Lower lobe of right lung (tissue), 2 donors: ENCODE data around the gene INTS4. TPM values are rescaled to one million over a fixed set of nuclear protein-coding genes. Genes with fewer than 3 reads are reported as not detected.

Experiments
- ATAC-seq, 2 donors: fragments of 200-7000 bp; cut with Tn5 transposase; one replicate each; pipeline ENCODE4 v1.9.1; 2020 to 2022; ENCODE audit warnings: mild to moderate bottlenecking in 2 of 2, moderate library complexity in 2 of 2
- DNase-seq: peaks from one replicate; pipeline ENCODE4 v3.0.0-alpha.2; 2020
- H3K27ac ChIP-seq: fragments of 200-600 bp; one replicate; pipeline ENCODE4 v1.8.0; 2022
- H3K27me3 ChIP-seq: fragments of 200-600 bp; one replicate; pipeline ENCODE4 v1.8.0; 2022; ENCODE audit warnings: low read depth
- H3K36me3 ChIP-seq: fragments of 200-600 bp; one replicate; pipeline ENCODE4 v1.8.0; 2022; ENCODE audit warnings: mild to moderate bottlenecking
- H3K4me1 ChIP-seq: fragments of 200-600 bp; one replicate; pipeline ENCODE4 v1.8.0; 2022
- H3K4me3 ChIP-seq: fragments of 200-600 bp; one replicate; pipeline ENCODE4 v1.8.0; 2022; ENCODE audit warnings: mild to moderate bottlenecking
- H3K9me3 ChIP-seq: fragments of 200-600 bp; one replicate; pipeline ENCODE4 v1.8.0; 2022
- intact Hi-C: fragments of 100-400 bp; cut with DNase I; formaldehyde crosslinking; loops from one replicate; pipeline ENCODE4 v1.11.0; 2022
- total RNA-seq: library from RNA; stranded (reverse); fragmentation: NEBNext Ultra II Directional; extraction: Animal tissue kit (Norgen Biotek cat#: 25700); gene quantifications from one replicate; pipeline ENCODE4 v1.2.1, GENCODE V29; 2021
- TF ChIP-seq, protein P1 (sequence below): fragments of 200-600 bp; IDR thresholded peaks from one replicate; pipeline ENCODE4 v1.8.0; 2022; ENCODE audit warnings: antibody characterized with exemption, mild to moderate bottlenecking
- donor health status: DM: no; HTN: yes; CAD: no; lungs with severe emphysema.

Gene INTS4
- total RNA-seq, 1 donor from 2014 or later = 35.4 TPM

DNA sequence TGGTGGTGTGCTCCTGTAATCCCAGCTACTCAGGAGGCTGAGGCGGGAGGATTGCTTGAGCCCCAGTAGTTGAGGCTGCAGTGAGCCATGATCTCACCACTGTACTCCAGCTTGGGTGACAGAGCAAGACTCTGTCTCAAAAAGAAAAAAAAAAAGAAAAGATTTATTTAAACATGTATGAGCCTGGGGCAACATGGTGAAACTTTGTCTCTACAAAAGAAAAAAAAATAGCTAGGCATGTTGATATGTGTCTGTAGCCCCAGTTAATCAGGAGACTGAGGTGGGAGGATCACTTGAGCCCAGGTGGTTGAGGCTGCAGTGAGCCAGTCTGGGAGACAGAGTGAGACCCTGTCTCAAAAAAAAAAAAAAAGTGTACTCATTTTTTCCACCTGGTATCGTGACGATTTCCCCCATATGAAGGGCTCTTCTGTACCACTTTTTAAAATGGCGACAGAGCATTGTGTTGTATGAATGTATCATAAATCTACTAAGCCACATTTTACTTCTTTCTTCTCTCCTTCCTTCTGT is 45.0 kb upstream of the INTS4 start:
- TF ChIP-seq, protein P1, sequence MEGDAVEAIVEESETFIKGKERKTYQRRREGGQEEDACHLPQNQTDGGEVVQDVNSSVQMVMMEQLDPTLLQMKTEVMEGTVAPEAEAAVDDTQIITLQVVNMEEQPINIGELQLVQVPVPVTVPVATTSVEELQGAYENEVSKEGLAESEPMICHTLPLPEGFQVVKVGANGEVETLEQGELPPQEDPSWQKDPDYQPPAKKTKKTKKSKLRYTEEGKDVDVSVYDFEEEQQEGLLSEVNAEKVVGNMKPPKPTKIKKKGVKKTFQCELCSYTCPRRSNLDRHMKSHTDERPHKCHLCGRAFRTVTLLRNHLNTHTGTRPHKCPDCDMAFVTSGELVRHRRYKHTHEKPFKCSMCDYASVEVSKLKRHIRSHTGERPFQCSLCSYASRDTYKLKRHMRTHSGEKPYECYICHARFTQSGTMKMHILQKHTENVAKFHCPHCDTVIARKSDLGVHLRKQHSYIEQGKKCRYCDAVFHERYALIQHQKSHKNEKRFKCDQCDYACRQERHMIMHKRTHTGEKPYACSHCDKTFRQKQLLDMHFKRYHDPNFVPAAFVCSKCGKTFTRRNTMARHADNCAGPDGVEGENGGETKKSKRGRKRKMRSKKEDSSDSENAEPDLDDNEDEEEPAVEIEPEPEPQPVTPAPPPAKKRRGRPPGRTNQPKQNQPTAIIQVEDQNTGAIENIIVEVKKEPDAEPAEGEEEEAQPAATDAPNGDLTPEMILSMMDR = no peak
- no peak overlapping the region for H3K4me3 ChIP-seq
- ATAC-seq (no peak), DNase-seq (no peak)
- intact Hi-C loops = no loop called here
- H3K27ac ChIP-seq = peak overlapping the region; percentile 65
- H3K4me1 ChIP-seq = peaks cover 28% of the 10 kb centered on the region
- no peaks in the 10 kb centered on the region for H3K36me3 ChIP-seq
- H3K9me3 ChIP-seq = no peaks in the 10 kb centered on the region
- H3K27me3 ChIP-seq = no peaks in the 10 kb centered on the region

DNA sequence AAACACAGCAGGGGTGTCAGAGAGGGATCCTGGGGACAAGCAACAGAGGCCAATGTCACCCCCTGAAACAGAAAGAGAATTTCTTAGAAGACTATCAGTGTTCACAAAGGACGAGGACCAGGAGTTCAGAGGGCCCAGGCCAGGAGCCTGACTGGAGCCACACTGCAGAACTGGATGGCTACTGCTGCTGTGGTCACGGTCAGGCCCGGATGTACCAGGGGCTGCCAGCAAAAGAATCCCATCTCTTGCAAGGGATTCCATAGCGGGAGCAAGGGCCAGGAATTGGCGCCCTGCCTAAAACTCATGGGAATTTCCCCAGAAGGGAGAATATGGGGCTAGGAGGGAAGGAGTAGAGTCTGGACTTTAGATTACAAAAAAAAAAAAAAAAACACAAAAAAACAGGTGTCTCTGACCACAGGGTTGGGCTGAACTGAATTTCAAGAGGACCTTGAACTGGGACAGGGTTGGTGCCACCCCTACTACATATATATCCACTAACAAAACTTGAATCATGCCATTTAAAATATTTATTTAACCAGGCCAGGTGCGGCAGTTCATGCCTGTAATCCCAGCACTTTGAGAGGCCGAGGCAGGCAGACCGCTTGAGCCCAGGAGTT is 44.3 kb upstream of the INTS4 start:
- intact Hi-C loops = no loop called here
- Histone ChIP-seq H3K27me3 (no peaks in the 10 kb centered on the region), H3K36me3 (no peaks in the 10 kb centered on the region), H3K27ac (no peak overlapping the region), H3K9me3 (no peaks in the 10 kb centered on the region), H3K4me1 (peaks cover 24% of the 10 kb centered on the region), H3K4me3 (no peak overlapping the region)
- TF ChIP-seq, protein P1 = no peak
- ATAC-seq (peak in 1 of 2 donors; percentile 3), DNase-seq (no peak)

DNA sequence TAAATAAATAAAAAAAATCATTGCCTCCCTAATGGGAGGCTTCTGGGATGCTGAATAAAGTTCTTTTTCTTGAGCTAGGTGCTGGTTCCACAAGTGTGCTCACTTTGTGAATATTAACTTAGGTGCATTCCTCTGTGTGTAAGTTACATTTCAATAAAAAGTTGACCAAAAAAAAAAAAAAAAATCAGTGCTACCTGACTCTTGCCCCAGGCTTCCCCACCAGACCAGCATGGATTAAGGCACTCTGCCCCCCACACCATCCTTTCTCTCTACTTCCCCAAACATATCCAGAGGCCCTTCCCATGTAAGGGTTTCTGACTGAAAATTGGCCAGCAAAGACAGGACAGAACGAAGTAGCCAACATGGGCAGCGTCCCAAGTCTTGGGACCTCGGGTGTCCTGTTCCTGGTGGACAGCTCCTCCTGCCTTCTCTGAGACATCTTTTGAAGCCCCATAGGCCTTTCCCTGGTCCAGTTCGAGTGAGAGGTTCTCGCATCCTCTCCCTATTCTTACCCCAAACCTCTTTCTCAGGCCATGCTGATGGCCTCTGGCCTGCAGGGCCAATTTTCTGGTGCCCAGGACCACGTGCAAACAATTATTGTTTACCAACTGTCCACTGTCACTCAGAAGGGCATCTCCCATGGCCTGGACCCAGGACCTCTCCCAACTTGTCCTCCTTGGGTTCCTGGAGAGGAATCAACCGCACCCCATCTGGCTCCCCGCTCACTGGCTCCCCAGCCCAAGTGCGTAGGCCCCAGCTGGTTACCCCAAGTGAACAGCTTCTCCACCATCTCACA is 43.6 kb upstream of the INTS4 start:
- Histone ChIP-seq H3K4me3 (no peak overlapping the region), H3K4me1 (peaks cover 24% of the 10 kb centered on the region), H3K27ac (no peak overlapping the region), H3K27me3 (no peaks in the 10 kb centered on the region), H3K9me3 (no peaks in the 10 kb centered on the region), H3K36me3 (no peaks in the 10 kb centered on the region)
- DNase-seq = no peak
- intact Hi-C loops = no loop called here
- no peak for ATAC-seq
- TF ChIP-seq, protein P1 = no peak

DNA sequence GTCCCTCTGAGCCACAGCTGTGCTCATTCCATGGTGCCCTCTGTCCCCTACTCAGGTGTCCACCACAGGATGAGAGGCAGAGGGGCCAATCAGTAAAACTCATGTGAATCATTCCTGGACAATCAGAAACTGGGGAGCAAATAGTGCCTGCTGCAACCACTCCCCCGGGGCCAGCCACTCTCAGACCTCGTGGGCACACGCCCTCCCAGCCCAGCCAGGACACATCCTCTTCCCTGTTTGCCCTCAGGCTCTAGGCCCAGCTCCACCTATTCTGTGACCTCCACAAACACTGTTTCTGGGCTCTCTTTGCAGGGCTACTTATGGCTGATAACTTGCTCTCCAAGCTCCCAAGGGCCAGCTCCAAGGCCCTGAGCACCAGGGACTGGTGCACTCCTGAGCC is 42.6 kb upstream of the INTS4 start:
- DNase-seq (peak; percentile 76), ATAC-seq (peak; percentile 85 to 91)
- peaks cover 24% of the 10 kb centered on the region for H3K4me1 ChIP-seq
- H3K27me3 ChIP-seq = no peaks in the 10 kb centered on the region
- H3K36me3 ChIP-seq = no peaks in the 10 kb centered on the region
- intact Hi-C loops = no loop called here
- TF ChIP-seq, protein P1 = no peak
- H3K27ac ChIP-seq = no peak overlapping the region
- no peaks in the 10 kb centered on the region for H3K9me3 ChIP-seq
- H3K4me3 ChIP-seq = no peak overlapping the region

DNA sequence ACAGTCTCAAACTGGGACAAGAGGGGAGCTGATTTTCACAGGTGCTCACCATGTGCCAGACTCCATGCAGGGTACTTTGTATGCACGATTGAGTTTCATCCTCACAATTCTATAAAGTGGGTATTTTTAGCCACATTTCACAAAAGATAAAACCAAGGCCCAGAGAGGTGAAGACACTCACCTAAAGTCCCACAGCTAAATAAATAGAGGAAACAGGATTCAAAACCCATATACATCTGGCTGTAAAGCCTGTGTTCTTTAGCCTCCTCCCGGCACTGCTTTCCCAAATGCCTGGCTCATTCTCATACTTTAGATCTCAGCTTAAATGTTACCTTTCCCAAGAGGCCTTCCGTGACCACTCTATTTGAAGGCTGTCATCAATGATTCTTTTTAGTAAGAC is 41.8 kb upstream of the INTS4 start:
- Histone ChIP-seq H3K4me3 (no peak overlapping the region), H3K27ac (no peak overlapping the region), H3K9me3 (no peaks in the 10 kb centered on the region), H3K27me3 (no peaks in the 10 kb centered on the region), H3K4me1 (peaks cover 24% of the 10 kb centered on the region), H3K36me3 (no peaks in the 10 kb centered on the region)
- TF ChIP-seq, protein P1 = no peak
- ATAC-seq = no peak
- intact Hi-C loops = no loop called here
- no peak for DNase-seq
